IMR-90 (cell line): ENCODE data around the gene TCF7.

Source experiments
- CHD1 ChIP-seq: IDR thresholded peaks from 2 replicates; pipeline ENCODE4 v1.6.1; 2012; ENCODE audit warnings: low read depth, low read length, improper control_type of control experiment
- MAFK ChIP-seq: IDR thresholded peaks from 2 replicates; pipeline ENCODE4 v1.6.1; 2012; ENCODE audit warnings: low read depth, low read length, improper control_type of control experiment
- NFE2L2 ChIP-seq: fragments of 150-350 bp; IDR thresholded peaks from 2 replicates; pipeline ENCODE4 v1.6.1; 2016; ENCODE audit warnings: low read depth, mild to moderate bottlenecking, low read length
- TF ChIP-seq, protein P1 (sequence below): conservative IDR thresholded peaks from 2 replicates; pipeline ENCODE4 v1.5.1; 2012; ENCODE audit warnings: mild to moderate bottlenecking, low read depth, low read length, improper control_type of control experiment

DNA sequence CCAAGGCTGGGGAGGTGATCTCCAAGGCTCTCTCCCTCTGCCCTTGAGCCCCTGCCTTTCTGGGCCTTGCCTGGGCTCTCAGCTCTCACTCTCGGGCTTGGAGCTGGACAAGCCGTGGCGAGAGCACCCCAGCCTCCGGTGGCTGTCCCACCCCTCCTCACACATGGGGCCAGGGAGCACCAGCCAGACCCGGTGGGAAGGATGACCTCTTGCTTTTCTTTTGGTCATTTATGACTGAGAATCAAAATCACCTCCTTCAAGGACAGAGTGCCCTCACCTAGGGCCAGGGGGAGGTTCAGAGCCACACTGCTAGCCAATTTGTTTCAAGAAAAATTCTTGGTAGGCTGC is 14.1 kb downstream of the TCF7 start:
- TF ChIP-seq NFE2L2 (no peak), CHD1 (no peak), MAFK (no peak)
- TF ChIP-seq, protein P1, sequence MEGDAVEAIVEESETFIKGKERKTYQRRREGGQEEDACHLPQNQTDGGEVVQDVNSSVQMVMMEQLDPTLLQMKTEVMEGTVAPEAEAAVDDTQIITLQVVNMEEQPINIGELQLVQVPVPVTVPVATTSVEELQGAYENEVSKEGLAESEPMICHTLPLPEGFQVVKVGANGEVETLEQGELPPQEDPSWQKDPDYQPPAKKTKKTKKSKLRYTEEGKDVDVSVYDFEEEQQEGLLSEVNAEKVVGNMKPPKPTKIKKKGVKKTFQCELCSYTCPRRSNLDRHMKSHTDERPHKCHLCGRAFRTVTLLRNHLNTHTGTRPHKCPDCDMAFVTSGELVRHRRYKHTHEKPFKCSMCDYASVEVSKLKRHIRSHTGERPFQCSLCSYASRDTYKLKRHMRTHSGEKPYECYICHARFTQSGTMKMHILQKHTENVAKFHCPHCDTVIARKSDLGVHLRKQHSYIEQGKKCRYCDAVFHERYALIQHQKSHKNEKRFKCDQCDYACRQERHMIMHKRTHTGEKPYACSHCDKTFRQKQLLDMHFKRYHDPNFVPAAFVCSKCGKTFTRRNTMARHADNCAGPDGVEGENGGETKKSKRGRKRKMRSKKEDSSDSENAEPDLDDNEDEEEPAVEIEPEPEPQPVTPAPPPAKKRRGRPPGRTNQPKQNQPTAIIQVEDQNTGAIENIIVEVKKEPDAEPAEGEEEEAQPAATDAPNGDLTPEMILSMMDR = no peak
